Cardiac fibroblast (primary cell): ENCODE results near the gene STMP1.
"Not testable (repeated sequence)": the region's sequence is repeated elsewhere in the genome, so short reads cannot be mapped to it uniquely, and the experiment has no call there.

ENCODE experiments used
- DNase-seq, 2 donors: peaks; one replicate each; pipeline versions ENCODE4 v3.0.0 to v3.0.0-alpha.2; 2010; ENCODE audit warnings: low read depth in 2 of 2
- H3K4me3 ChIP-seq, 2 donors: replicated peaks in 1 of 2; 1 replicate in 1 of 2; 2 replicates in 1 of 2; pipeline ENCODE4 v1.5.1; 2011; ENCODE audit warnings: low read depth in 2 of 2, low read length in 2 of 2, mild to moderate bottlenecking in 2 of 2, moderate library complexity in 1 of 2
- CTCF ChIP-seq: IDR thresholded peaks from one replicate; pipeline ENCODE4 v1.5.1; 2011; ENCODE audit warnings: low read depth, mild to moderate bottlenecking, low read length, inconsistent platforms

The STMP1 gene

GRCh38 chr7:135684136-135684535, 21.8 kb downstream of the STMP1 start:
- TF ChIP-seq CTCF = no peak
- no peak overlapping the region for H3K4me3 ChIP-seq
- DNase-seq = peak; percentile 63 to 68

- DNase-seq = peak in 1 of 2 donors; percentile 30
- H3K4me3 ChIP-seq = no peak overlapping the region
- no peak for TF ChIP-seq CTCF
Observed at GRCh38 chr7:135684699-135685098, 22.4 kb downstream of the STMP1 start.

- H3K4me3 ChIP-seq = no peak overlapping the region
- no peak for TF ChIP-seq CTCF
- peak in 1 of 2 donors; percentile 76 for DNase-seq
Observed at GRCh38 chr7:135685306-135686084, 23.2 kb downstream of the STMP1 start.

GRCh38 chr7:135687466-135687865, 25.2 kb downstream of the STMP1 start:
- H3K4me3 ChIP-seq = no peak overlapping the region
- no peak for TF ChIP-seq CTCF
- no peak for DNase-seq

- no peak overlapping the region for H3K4me3 ChIP-seq
- peak; percentile 43 to 81 for DNase-seq
- TF ChIP-seq CTCF = no peak
Observed at GRCh38 chr7:135690566-135690965, 28.3 kb downstream of the STMP1 start.

- peak in 1 of 2 donors; percentile 60 for DNase-seq
- no peak for TF ChIP-seq CTCF
- H3K4me3 ChIP-seq = no peak overlapping the region
Observed at GRCh38 chr7:135692055-135692454, 29.7 kb downstream of the STMP1 start.

GRCh38 chr7:135692606-135693005, 30.3 kb downstream of the STMP1 start:
- not testable (repeated sequence) for H3K4me3 ChIP-seq, DNase-seq
